Measurements from ENCODE around the gene RNF217. TPM values are rescaled to one million over a fixed set of nuclear protein-coding genes. Genes with fewer than 3 reads are reported as not detected.

RNF217 gene
- total RNA-seq, 2 donors from 2014 or later = 10.5 to 18.7 TPM

- intact Hi-C loops (cut with DNase I) = no loop called here
- no peak overlapping the region for H3K27ac ChIP-seq
- H3K27me3 ChIP-seq = no peaks in the 10 kb centered on the region
- H3K4me1 ChIP-seq = no peaks in the 10 kb centered on the region
- H3K36me3 ChIP-seq (replicated peaks in 1 of 2; ENCODE audit: insufficient read depth in 1 of 2, low read depth in 2 of 2) = no peaks in the 10 kb centered on the region
- H3K4me3 ChIP-seq = no peak overlapping the region
- DNase-seq (no peak), ATAC-seq (no peak)
- WGBS, 2 donors = 87 to 88% methylated on average over 9 of the region's 9 CpGs
- no peak for TF ChIP-seq POLR2A (IDR thresholded peaks at IDR 0.05)
- TF ChIP-seq, protein P1, sequence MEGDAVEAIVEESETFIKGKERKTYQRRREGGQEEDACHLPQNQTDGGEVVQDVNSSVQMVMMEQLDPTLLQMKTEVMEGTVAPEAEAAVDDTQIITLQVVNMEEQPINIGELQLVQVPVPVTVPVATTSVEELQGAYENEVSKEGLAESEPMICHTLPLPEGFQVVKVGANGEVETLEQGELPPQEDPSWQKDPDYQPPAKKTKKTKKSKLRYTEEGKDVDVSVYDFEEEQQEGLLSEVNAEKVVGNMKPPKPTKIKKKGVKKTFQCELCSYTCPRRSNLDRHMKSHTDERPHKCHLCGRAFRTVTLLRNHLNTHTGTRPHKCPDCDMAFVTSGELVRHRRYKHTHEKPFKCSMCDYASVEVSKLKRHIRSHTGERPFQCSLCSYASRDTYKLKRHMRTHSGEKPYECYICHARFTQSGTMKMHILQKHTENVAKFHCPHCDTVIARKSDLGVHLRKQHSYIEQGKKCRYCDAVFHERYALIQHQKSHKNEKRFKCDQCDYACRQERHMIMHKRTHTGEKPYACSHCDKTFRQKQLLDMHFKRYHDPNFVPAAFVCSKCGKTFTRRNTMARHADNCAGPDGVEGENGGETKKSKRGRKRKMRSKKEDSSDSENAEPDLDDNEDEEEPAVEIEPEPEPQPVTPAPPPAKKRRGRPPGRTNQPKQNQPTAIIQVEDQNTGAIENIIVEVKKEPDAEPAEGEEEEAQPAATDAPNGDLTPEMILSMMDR (IDR thresholded peaks at IDR 0.05) = no peak
- H3K9me3 ChIP-seq = no peaks in the 10 kb centered on the region
Observed at GRCh38 chr6:124987999-124988591, 25.9 kb downstream of the RNF217 start.

- Histone ChIP-seq H3K27ac (no peak overlapping the region), H3K36me3 (replicated peaks in 1 of 2; ENCODE audit: insufficient read depth in 1 of 2, low read depth in 2 of 2) (no peaks in the 10 kb centered on the region), H3K9me3 (no peaks in the 10 kb centered on the region), H3K27me3 (no peaks in the 10 kb centered on the region), H3K4me1 (no peaks in the 10 kb centered on the region), H3K4me3 (no peak overlapping the region)
- ATAC-seq (no peak), DNase-seq (no peak)
- WGBS, 2 donors = 75 to 89% methylated on average over 5 of the region's 5 CpGs
- intact Hi-C loops (cut with DNase I) = no loop called here
- TF ChIP-seq POLR2A (IDR thresholded peaks at IDR 0.05) = no peak
- TF ChIP-seq, protein P1 (IDR thresholded peaks at IDR 0.05) = no peak
Observed at GRCh38 chr6:124989136-124989983, 27.1 kb downstream of the RNF217 start.

DNA sequence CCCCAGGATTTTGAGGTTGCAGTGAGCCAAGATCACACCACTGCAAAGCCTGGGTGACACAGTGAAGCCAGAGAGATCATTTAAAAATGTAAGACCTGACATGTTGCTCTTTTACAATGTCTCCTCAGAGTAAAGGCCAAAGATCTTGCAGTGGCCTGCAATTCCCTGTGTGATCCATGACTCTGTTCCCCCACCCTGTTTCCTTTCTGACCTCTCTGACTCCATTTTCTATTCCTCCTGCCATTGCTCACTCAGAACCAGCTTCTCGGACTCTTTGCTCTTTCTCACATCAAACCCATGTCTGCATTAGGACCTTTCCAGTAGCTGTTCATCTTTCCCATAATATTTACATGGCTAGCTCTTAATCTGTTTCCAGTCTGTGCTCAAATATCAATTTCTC is 28.8 kb downstream of the RNF217 start:
- Histone ChIP-seq H3K4me3 (no peak overlapping the region), H3K36me3 (replicated peaks in 1 of 2; ENCODE audit: insufficient read depth in 1 of 2, low read depth in 2 of 2) (no peaks in the 10 kb centered on the region), H3K9me3 (no peaks in the 10 kb centered on the region), H3K27ac (no peak overlapping the region), H3K4me1 (no peaks in the 10 kb centered on the region), H3K27me3 (no peaks in the 10 kb centered on the region)
- intact Hi-C loops (cut with DNase I) = no loop called here
- DNase-seq (no peak), ATAC-seq (no peak)
- 97 to 100% methylated on average over 1 of the region's 1 CpG for WGBS, 2 donors
- TF ChIP-seq, protein P1 (IDR thresholded peaks at IDR 0.05) = no peak
- TF ChIP-seq POLR2A (IDR thresholded peaks at IDR 0.05) = no peak

- Histone ChIP-seq H3K27ac (no peak overlapping the region), H3K4me3 (no peak overlapping the region), H3K9me3 (no peaks in the 10 kb centered on the region), H3K36me3 (replicated peaks in 1 of 2; ENCODE audit: insufficient read depth in 1 of 2, low read depth in 2 of 2) (no peaks in the 10 kb centered on the region), H3K27me3 (no peaks in the 10 kb centered on the region), H3K4me1 (no peaks in the 10 kb centered on the region)
- ATAC-seq (no peak), DNase-seq (no peak)
- no peak for TF ChIP-seq POLR2A (IDR thresholded peaks at IDR 0.05)
- WGBS, 2 donors = 94 to 98% methylated on average over 1 of the region's 1 CpG
- intact Hi-C loops (cut with DNase I) = no loop called here
Observed at GRCh38 chr6:124991764-124992295, 29.6 kb downstream of the RNF217 start.

GRCh38 chr6:124993327-124993726 is 31.1 kb downstream of the RNF217 start:
- H3K27ac ChIP-seq = no peak overlapping the region
- ATAC-seq = no peak
- H3K27me3 ChIP-seq = no peaks in the 10 kb centered on the region
- H3K4me1 ChIP-seq = no peaks in the 10 kb centered on the region
- H3K9me3 ChIP-seq = no peaks in the 10 kb centered on the region
- DNase-seq = no peak
- no peak overlapping the region for H3K4me3 ChIP-seq
- 84 to 85% methylated on average over 6 of the region's 6 CpGs for WGBS, 2 donors
- no peaks in the 10 kb centered on the region for H3K36me3 ChIP-seq (replicated peaks in 1 of 2; ENCODE audit: insufficient read depth in 1 of 2, low read depth in 2 of 2)
- intact Hi-C loops (cut with DNase I) = no loop called here
- TF ChIP-seq, protein P1 (IDR thresholded peaks at IDR 0.05) = no peak
- no peak for TF ChIP-seq POLR2A (IDR thresholded peaks at IDR 0.05)

All from body of pancreas (tissue), 4 donors.